ENCODE data around the gene SDCBP2. TPM values are rescaled to one million over a fixed set of nuclear protein-coding genes. Genes with fewer than 3 reads are reported as not detected.

Gene SDCBP2
- total and polyA plus RNA-seq, 10 of the 15 experiments (the other 5 are each of a cell fraction or from before 2014, with no cell fraction given): 0.16 to 2.4 (median 1.1) TPM; not detected in 1

GRCh38 chr20:1302685-1303541 lies 26.0 kb downstream of the SDCBP2 start:
- Histone ChIP-seq H3K4me2 (ENCODE audit: control insufficient read depth, insufficient read depth) (no peak overlapping the region), H3K4me1 (ENCODE audit: control insufficient read depth, insufficient read depth, low read length) (no peaks in the 10 kb centered on the region), H4K20me1 (ENCODE audit: control insufficient read depth, insufficient read depth) (no peaks in the 10 kb centered on the region), H3K9me3 (replicated peaks; ENCODE audit: control insufficient read depth, insufficient read depth, low read length) (no peaks in the 10 kb centered on the region), H3K36me3 (ENCODE audit: control insufficient read depth in 2 of 2, insufficient read depth in 2 of 2, low read length in 1 of 2) (no peaks in the 10 kb centered on the region), H3K9ac (ENCODE audit: control insufficient read depth, insufficient read depth, low read length) (no peak overlapping the region), H2AFZ (ENCODE audit: control insufficient read depth, low read depth, low read length) (no peak overlapping the region), H3K27ac (ENCODE audit: control insufficient read depth, insufficient read depth) (no peak overlapping the region), H3K4me3 (no peak overlapping the region), H3K79me2 (ENCODE audit: control insufficient read depth, insufficient read depth, low read length) (no peaks in the 10 kb centered on the region), H3K27me3 (replicated peaks in 1 of 2; ENCODE audit: control insufficient read depth in 2 of 2, insufficient read depth in 2 of 2, low read length in 1 of 2) (no peaks in the 10 kb centered on the region; a peak in 1 of 4 replicates)
- ChIA-PET CTCF (interaction anchor here (1.0 kb wide), 1 partner anchor 134 kb away, joined by 3 read pairs; no protein-coding TSS in a partner anchor), POLR2A (no interaction called here), RAD21 (ENCODE audit: unreplicated experiment) (no interaction called here), SMC1A (ENCODE audit: uncharacterized antibody, unreplicated experiment) (no interaction called here)
- in situ Hi-C loops (cut with MboI) (no loop called here), intact Hi-C loops (cut with micrococcal nuclease; ENCODE audit: unreplicated experiment) (no loop called here)
- 44% methylated on average over 12 of the region's 12 CpGs for WGBS (ENCODE audit: insufficient coverage, insufficient replicate concordance, low lambda C conversion rate, missing lambda C conversion rate)
- no TSS peak for BruUV-seq (replicated peaks)
- ATAC-seq (peak; percentile 22; the same call in 1 of the 3 replicates), DNase-seq (ENCODE audit: low read depth, low spot score) (no peak), FAIRE-seq (no peak)
- TF ChIP-seq ZNF24 (IDR thresholded peaks at IDR 0.05) (no peak), RB1 (IDR thresholded peaks at IDR 0.05; ENCODE audit: borderline replicate concordance) (no peak), FOXK2 (IDR thresholded peaks at IDR 0.05) (no peak), RBBP5 (conservative IDR thresholded peaks at IDR 0.05) (no peak), TCF12 (IDR thresholded peaks at IDR 0.05; ENCODE audit: low read depth, low read length) (no peak), SMC3 (IDR thresholded peaks at IDR 0.05; ENCODE audit: borderline replicate concordance, low read length) (no peak)

GRCh38 chr20:1301031-1301529 lies 27.9 kb downstream of the SDCBP2 start:
- Histone ChIP-seq H3K36me3 (ENCODE audit: control insufficient read depth in 2 of 2, insufficient read depth in 2 of 2, low read length in 1 of 2) (no peaks in the 10 kb centered on the region), H3K9me3 (replicated peaks; ENCODE audit: control insufficient read depth, insufficient read depth, low read length) (no peaks in the 10 kb centered on the region), H4K20me1 (ENCODE audit: control insufficient read depth, insufficient read depth) (no peaks in the 10 kb centered on the region), H3K27me3 (replicated peaks in 1 of 2; ENCODE audit: control insufficient read depth in 2 of 2, insufficient read depth in 2 of 2, low read length in 1 of 2) (no peaks in the 10 kb centered on the region; a peak in 1 of 4 replicates), H2AFZ (ENCODE audit: control insufficient read depth, low read depth, low read length) (no peak overlapping the region), H3K27ac (ENCODE audit: control insufficient read depth, insufficient read depth) (no peak overlapping the region), H3K4me2 (ENCODE audit: control insufficient read depth, insufficient read depth) (no peak overlapping the region), H3K9ac (ENCODE audit: control insufficient read depth, insufficient read depth, low read length) (no peak overlapping the region), H3K4me3 (no peak overlapping the region), H3K79me2 (ENCODE audit: control insufficient read depth, insufficient read depth, low read length) (no peaks in the 10 kb centered on the region), H3K4me1 (ENCODE audit: control insufficient read depth, insufficient read depth, low read length) (no peaks in the 10 kb centered on the region)
- ChIA-PET SMC1A (ENCODE audit: uncharacterized antibody, unreplicated experiment) (interaction anchor here (0.6 kb wide), 1 partner anchor 77 kb away, joined by 3 read pairs; no protein-coding TSS in a partner anchor), CTCF (interaction anchor here (1.1 kb wide), 1 partner anchor 14 kb away, joined by 3 read pairs; no protein-coding TSS in a partner anchor), RAD21 (ENCODE audit: unreplicated experiment) (no interaction called here), POLR2A (no interaction called here)
- WGBS (ENCODE audit: insufficient coverage, insufficient replicate concordance, low lambda C conversion rate, missing lambda C conversion rate): 42% methylated on average over 9 of the region's 9 CpGs
- no TSS peak for BruUV-seq (replicated peaks)
- in situ Hi-C loops (cut with MboI) (no loop called here), intact Hi-C loops (cut with micrococcal nuclease; ENCODE audit: unreplicated experiment) (no loop called here)
- ATAC-seq: no peak
- DNase-seq (ENCODE audit: low read depth, low spot score): no peak
- no peak for FAIRE-seq
- no peak for TF ChIP-seq CHD1 (IDR thresholded peaks at IDR 0.05; ENCODE audit: low read depth, low read length)
- TF ChIP-seq NKRF (conservative IDR thresholded peaks at IDR 0.05): no peak
- no peak for TF ChIP-seq HSF1 (IDR thresholded peaks at IDR 0.05; ENCODE audit: low read depth, low read length)
- TF ChIP-seq NFYA (IDR thresholded peaks at IDR 0.05; ENCODE audit: borderline replicate concordance, low read depth, low read length): no peak
- no peak for TF ChIP-seq BRCA1 (IDR thresholded peaks at IDR 0.05; ENCODE audit: low read depth, low read length)
- TF ChIP-seq RAD21 (IDR thresholded peaks at IDR 0.05; ENCODE audit: insufficient read depth, low read depth, low read length): no peak
- TF ChIP-seq TCF3 (IDR thresholded peaks at IDR 0.05; ENCODE audit: borderline replicate concordance, insufficient read depth, low read depth, low read length): no peak
- no peak for TF ChIP-seq ETV6 (conservative IDR thresholded peaks at IDR 0.05 in 1 of 2, IDR thresholded peaks at IDR 0.05 in 1 of 2; ENCODE audit: borderline replicate concordance in 1 of 2, low read depth in 1 of 2)

All from GM12878 (cell line).